Ammon's horn (tissue), 1 donor: ENCODE data around the gene ARSB.
"Not testable (repeated sequence)": the region's sequence is repeated elsewhere in the genome, so short reads cannot be mapped to it uniquely, and the experiment has no call there.

Source experiments
- DNase-seq: peaks from one replicate; pipeline ENCODE4 v3.0.0-alpha.2; 2016; ENCODE audit warnings: low spot score

The ARSB gene

GRCh38 chr5:78930721-78931120 lies 54.4 kb downstream of the ARSB start:
- no peak for DNase-seq

- DNase-seq, result no peak
Measured at GRCh38 chr5:78929833-78930232, 55.3 kb downstream of the ARSB start.

DNA sequence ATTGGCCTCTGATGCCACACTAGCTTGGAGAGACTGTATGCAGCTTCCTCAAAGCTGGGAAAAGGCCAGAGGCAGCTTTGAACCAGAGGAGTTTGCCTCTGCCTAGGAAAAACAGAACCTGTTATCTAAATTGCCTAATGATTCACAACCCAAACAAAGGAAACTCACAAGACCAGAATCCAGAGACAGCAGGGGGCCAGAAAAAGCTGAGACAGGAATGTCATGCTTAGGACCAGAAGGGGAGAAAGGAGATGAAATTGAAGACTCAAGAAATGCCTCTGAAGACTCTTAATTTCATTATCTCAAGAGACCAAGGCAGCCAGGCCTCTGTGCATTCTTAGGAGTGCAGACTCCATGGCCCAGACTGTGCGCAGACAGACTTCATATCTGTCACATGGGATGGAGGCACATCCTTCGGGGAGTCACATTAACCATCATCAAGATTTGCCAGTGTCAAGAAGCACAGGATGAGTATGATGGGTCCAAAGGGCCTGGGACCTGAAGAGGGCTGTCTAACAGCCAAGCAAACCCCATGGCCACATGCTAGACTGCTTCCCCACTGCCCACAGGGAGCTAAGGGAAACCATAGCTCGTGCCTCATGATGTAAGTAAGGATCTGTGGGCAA lies 57.3 kb downstream of the ARSB start:
- no peak for DNase-seq

DNA sequence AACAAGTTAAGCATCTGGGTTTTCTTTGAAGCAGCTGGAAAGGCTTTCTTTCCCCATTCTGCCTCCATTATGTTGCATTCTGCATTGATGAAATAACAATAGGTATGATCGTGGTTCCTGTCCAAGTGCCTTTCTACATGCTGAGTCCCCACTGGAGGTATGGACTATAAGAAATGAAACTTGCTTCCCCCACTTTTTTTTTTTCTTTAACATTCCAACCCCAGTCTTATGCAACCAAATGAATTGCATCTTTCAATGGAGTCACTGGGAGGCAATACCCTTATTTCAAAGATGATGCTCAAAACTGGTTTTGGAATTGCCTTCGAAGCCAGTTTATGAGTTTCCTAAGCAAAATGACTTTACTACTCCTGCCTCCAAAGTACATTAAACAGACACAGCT lies 58.9 kb downstream of the ARSB start:
- no peak for DNase-seq

- DNase-seq, result no peak
Measured at GRCh38 chr5:78925129-78925876, 59.8 kb downstream of the ARSB start.

DNA sequence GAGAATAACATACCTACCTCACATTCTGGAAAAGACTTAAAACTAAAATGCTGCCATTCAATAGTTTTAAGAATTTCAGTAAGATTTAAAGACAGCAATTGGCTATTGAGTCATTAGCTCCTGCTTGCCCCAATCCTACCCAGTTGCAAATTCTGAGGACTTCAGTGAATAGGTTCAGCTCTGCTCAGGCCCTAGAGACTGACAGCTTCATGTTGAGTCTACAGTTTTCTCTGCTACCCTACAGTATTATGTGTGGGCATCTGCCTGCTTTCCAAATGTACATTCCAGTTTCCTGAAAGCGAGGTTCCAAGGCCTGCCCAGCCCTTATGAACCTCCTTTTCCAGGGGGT lies 61.5 kb downstream of the ARSB start:
- DNase-seq, result no peak

DNA sequence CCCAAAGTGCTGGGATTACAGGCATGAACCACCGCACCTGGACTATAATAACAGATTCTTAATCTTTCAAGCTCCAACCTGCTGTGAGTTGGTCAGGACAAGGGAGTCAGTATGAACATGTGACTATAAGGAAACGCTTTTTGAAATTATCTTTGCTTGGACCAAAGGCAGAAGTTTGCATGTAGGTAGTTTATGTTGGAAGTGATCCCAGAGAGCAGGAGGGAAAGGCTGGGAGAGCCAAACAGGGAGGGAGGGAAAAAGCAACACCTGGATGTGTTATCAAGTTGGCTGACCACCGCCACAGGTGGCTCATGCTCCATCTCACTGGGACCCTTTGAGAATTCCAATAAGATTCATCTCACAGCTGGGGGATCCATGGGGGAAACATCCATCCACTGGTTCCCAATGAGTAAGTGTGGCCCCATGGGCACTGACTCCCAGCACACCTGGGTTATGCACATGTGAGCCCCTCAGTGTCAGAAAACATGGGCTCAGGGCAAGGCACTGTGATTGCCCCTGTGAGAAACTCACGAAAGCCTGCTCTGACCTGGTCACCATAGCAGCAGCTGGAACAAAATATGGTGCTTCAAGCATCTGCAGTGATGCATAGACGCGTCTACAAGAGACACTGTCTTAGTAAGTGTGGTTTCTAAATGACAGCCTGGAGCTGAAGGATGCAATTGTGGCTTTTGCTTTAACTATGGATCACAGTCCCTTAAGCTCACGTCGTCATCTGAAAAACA lies 62.1 kb downstream of the ARSB start:
- DNase-seq, result no peak

GRCh38 chr5:78920604-78921003 lies 64.5 kb downstream of the ARSB start:
- DNase-seq, result peak; percentile 50

DNA sequence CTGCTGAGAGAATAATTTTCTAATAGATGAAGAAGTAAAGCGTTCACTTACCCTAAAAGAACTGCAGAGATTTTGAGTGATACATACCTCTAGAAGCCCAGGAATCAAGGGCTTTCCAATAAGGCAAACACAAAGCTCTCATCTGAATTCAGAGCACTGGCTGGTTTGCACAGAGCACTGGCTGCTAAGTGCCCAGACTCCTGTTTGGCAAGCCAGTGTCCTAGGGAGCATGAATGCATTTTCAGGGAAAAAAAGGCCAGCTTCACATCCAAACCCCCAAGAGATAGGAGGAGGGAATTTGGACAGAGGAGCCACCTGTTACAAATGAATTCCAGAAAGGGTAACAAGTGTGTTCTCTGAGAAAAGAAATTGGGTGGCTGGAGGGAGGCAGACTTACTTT lies 65.3 kb downstream of the ARSB start:
- DNase-seq, result peak; percentile 38

- DNase-seq, result no peak
Measured at GRCh38 chr5:78916044-78916443, 69.1 kb downstream of the ARSB start.

GRCh38 chr5:78915170-78915569 lies 69.9 kb downstream of the ARSB start:
- no peak for DNase-seq

DNA sequence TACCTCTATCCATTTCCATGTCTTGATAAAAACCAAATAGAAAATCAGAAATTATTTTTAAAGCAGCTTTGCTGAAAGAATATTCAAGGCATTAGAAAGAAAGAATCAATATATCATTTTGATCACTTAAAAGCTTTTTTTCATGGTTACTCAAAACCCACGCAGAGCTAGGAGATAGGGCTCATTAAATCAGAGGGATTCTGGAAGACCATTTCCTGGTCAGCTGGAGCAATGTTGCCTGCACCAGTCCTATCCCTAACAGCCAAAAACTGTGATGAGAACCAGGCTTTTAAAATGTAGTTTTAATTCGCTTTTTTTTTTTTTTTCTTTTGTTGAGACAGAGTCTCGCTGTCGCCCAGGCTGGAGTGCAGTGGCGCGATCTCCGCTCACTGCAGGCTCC lies 72.3 kb downstream of the ARSB start:
- DNase-seq, result no peak

GRCh38 chr5:78912085-78912771 lies 72.9 kb downstream of the ARSB start:
- no peak for DNase-seq

DNA sequence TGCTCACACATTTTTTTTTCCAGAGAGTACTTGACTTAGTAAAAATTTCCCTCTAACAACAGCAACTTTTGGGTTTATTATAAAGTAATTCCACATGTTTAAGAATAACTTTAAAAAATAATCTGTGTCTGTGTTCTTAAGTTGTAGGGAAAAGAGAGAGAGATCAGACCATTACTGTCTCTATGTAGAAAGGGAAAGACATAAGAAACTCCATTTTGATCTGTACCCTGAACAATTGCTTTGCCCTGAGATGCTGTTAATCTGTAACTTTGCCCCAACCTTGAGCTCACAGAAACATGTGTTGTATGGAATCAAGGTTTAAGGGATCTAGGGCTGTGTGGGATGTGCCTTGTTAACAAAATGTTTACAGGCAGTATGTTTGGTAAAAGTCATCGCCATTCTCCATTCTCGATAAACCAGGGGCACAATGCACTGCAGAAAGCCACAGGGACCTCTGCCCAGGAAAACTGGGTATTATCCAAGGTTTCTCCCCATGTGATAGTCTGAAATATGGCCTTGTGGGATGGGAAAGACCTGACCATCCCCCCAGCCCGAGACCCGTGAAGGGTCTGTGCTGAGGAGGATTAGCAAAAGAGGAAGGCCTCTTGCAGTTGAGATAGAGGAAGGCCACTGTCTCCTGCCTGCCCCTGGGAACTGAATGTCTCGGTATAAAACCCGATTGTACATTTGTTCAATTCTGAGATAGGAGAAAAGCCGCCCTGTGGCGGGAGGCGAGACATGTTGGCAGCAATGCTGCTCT lies 75.7 kb downstream of the ARSB start:
- DNase-seq, result not testable (repeated sequence)

DNA sequence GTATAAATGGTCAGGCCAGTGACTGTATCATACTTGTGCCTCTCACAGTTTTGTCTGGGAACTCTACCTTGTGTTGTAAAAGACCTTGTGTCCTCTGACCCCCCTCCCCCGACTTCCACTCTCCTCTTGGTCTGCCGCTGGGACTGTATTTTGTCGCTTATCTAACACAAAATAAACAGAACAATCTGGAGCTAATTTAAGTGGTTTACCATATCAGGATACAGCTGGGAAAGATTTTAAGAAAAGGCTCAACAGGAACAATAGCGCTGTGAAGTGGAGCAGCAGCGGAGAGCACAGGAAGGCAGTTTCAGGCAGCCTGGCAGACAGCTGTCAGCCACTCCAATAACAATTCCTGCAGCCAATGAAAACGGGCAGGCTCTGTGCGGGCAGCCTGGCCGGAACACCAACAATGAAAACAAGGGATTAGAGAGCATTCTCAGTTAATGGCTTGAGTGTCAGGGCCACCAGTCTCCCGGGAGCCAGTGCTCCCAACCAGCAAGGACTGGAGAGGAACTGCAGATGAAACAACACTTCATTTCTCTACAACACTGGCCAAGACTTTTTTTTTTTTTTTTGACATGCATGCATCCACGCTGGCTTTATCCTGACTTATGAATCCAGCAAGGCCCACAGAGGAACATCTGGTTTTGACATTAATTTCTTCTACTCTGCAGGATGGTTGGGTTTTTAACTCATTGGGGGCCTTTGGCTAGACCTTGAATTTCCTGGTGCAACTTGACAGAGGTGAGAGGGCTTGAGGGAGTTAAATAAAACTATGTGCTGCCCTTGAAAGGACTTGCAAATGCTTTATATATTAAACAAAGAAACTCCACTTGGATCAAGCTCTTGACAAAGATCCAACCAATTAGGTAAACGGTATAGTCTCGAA lies 76.7 kb downstream of the ARSB start:
- peak; percentile 76 for DNase-seq

DNA sequence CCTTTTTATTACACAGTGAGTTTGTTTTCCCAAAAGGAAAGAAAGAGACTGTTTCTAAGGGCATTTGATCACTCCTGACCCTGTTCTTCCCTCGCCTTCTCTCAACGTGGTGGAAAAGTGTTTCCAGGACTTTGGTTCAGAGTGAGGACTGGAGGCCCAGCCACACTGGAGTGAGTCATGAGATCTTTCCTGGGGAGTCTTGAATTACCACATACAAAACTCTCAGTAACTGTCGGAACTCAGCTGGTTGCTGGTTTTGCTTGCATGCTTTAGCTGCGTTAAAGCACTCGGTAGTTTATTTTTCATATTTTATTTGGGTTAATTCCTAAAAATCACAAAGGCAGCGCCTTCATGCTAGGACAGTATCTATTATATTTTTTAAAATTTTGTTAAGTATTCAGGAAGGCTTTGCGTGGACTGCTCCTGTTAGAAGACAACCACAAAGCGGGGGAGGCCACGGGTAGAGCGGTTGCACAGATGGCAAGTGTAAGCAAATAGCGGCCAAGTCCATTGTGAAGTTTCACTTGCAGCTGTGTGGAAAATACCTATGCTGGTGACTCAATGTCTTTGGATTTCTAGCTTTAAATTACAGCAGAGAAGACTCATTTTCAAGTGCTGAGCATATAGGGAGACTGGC lies 77.7 kb downstream of the ARSB start:
- DNase-seq, result peak; percentile 54

DNA sequence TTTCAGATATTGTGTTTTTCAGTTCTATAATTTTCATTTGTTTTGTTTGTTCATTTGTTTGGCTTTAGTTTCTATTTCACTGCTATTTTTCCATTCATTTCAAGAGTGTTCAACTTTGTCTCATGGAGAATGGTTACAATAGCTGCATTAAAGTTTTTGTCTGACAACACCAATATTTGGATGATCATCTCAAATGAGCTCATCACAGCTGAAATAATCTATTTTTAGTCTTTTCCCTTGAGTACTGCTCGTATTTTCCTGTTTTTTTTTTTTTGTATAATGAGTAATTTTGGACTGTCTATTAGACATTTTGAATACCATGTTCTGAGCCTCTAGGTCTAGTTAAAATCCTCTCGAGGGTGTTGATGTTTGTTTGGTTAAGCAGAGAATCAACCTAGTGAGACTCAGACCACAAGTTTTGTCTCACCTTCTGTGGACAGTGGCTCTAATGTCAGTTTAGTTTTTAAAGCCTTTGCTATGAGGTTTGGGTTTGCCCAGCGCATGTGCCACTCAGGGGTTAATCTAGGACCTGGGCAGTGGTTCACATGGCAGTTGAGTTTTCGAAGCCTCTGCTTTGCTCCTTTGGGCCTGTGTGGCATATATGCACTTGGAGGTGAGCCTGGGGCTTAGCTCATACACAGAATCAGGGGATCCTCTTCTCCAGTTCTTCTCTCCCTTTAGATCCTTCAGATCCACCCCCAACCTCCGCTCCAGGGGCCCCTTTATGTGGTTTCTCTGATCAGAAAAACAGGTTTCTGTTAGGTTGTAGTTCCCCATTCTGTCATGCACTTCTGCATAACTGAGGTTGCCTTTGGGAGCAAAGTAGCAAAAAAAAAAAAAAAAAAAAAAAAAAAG lies 79.8 kb downstream of the ARSB start:
- no peak for DNase-seq

GRCh38 chr5:78903861-78904260 lies 81.2 kb downstream of the ARSB start:
- no peak for DNase-seq

GRCh38 chr5:78903353-78903752 lies 81.8 kb downstream of the ARSB start:
- DNase-seq, result no peak
